Measurements from ENCODE around the gene SV2C.

DNA sequence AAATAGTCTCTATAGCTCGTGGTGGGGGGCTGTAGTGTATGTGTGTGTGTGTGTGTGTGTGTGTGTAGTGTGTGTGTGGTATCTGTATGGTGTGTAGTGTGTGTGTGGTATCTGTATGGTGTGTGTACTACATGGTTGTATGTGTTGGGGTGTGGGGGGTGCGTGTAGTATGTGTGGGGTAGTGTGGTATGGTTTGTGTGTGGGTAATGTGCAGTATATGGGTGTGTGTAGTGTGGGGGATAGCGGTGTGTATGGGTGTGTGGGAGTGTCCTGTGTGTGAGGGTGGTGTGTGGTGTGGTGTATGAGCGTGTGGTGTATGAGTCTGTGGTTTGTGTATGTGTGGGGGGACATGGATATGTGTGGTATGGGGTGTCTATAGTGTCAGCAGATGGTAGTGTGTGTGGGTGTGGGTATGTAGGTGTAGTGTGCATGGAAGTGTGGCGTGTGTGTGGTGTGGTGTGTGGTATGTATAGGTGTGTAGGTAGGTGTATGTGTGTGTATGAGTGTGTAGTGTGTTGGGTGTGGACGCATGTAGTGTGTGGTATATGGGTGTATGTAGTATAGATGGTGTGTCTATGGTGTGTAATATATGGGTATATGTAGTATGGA lies 174.1 kb downstream of the SV2C start:
- TF ChIP-seq POLR2A (IDR thresholded peaks at IDR 0.05): no peak
- TF ChIP-seq, protein P1, sequence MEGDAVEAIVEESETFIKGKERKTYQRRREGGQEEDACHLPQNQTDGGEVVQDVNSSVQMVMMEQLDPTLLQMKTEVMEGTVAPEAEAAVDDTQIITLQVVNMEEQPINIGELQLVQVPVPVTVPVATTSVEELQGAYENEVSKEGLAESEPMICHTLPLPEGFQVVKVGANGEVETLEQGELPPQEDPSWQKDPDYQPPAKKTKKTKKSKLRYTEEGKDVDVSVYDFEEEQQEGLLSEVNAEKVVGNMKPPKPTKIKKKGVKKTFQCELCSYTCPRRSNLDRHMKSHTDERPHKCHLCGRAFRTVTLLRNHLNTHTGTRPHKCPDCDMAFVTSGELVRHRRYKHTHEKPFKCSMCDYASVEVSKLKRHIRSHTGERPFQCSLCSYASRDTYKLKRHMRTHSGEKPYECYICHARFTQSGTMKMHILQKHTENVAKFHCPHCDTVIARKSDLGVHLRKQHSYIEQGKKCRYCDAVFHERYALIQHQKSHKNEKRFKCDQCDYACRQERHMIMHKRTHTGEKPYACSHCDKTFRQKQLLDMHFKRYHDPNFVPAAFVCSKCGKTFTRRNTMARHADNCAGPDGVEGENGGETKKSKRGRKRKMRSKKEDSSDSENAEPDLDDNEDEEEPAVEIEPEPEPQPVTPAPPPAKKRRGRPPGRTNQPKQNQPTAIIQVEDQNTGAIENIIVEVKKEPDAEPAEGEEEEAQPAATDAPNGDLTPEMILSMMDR (IDR thresholded peaks at IDR 0.05): no peak

All from tibial nerve (tissue), 3 donors.